T-helper 1 cell treated with Interleukin-12 subunit alpha and Interleukin-12 subunit beta and Interleukin-4 antibody, amounts not matched to agents 30 ng/mL and 1 ng/mL, for 36 hours (primary cell): ENCODE data around the gene SLC35C1. TPM values are rescaled to one million over a fixed set of nuclear protein-coding genes. Genes with fewer than 3 reads are reported as not detected.

Experiments
- intact Hi-C: fragments of 100-400 bp; cut with micrococcal nuclease; formaldehyde crosslinking; loops from one replicate; pipeline ENCODE4 v1.15.1; 2024
- total RNA-seq: library from RNA; stranded (reverse); gene quantifications from 2 replicates; pipeline ENCODE4 v1.2.3, GENCODE V29; 2022

SLC35C1 gene
- total RNA-seq, 1 donor from 2014 or later, result 24.4 TPM

DNA sequence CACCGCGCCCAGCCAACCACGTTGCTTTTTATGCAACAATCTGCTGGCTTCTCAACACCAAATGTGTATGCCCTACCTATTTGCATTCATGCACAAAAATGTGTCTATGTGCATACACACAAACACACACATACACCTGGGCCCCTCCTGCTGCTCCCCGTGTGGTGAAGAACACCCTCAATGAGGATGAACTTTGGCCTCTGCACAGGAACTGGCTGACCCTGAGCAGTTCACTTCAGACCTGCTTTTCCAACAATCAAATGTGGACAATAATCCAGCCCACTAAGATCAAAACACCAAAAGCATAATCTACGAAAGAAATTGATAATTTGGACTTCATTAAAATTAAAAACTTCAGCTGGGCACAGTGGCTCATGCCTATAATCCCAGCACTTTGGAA is 25.3 kb upstream of the SLC35C1 start:
- intact Hi-C loops, result loop anchor here (10.0 kb wide), 1 partner anchor 665 kb away; no protein-coding TSS in a partner anchor

DNA sequence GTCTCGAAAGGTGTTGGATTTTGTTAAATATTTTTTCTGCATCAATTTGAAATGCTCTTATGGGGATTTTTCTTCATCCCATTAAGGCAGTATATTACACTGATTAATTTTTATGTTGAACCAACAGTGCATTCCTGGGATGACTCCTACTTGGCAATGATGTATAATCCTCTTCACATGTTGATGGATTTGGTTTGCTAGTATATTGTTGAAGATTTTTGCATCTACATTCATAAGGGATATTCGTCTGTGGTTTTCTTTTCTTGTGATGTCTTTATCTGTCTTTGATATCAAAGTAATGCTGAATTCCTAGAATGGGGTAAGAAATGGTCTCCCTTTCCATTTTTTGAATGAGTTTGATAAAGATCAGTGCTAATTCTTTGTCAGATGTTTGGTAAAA is 18.7 kb upstream of the SLC35C1 start:
- intact Hi-C loops, result no loop called here

- intact Hi-C loops, result no loop called here
Observed at GRCh38 chr11:45788887-45789286, 16.1 kb upstream of the SLC35C1 start.

DNA sequence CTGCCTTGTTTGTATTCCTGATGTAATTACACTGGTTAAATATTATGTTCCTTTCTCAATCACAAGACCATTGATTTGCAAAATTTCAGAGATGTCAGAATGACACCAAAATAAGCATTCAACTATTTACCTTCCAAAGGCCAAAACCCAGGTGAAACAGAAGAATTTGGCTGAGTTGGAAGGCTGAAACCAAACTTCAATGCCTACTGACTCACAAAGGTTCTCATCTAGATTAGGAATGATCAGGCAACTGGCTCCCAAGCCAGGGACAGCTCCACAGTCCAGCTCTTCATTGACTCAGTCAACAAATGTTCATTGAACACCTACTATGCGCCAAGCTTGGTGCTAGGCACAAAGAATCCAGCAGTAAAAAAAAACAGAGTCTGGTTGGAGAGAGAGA is 13.4 kb upstream of the SLC35C1 start:
- intact Hi-C loops, result no loop called here

DNA sequence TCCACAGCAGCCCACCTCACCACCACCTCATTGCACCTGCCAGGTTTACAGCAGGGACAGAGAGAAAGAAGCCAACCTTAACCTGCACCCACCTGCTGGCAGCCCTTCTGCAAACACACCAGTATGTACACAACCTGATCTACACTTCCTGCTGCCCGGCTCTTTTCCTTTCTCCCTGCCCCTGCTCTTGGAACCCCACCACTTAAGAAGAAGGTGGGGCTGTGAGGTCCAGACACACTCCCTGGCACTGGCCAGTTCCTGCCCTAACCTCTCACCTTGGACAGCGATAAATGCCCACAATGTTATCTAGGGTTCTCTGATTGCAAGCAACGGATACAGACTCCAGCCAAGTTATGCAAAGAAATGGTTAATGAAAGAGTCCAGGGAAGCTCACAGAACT is 10.8 kb upstream of the SLC35C1 start:
- intact Hi-C loops, result no loop called here

GRCh38 chr11:45795379-45795778 is 9.6 kb upstream of the SLC35C1 start:
- intact Hi-C loops, result no loop called here

GRCh38 chr11:45796461-45796861 is 8.5 kb upstream of the SLC35C1 start:
- intact Hi-C loops, result no loop called here

- intact Hi-C loops, result no loop called here
Observed at GRCh38 chr11:45798793-45799441, 6.0 kb upstream of the SLC35C1 start.

- intact Hi-C loops, result no loop called here
Observed at GRCh38 chr11:45799562-45799961, 5.4 kb upstream of the SLC35C1 start.

GRCh38 chr11:45800261-45800660 is 4.7 kb upstream of the SLC35C1 start:
- intact Hi-C loops, result loop anchor here (5.0 to 10.0 kb wide), 4 partner anchors 317 to 1735 kb away; partner anchors contain the start of genes ACCS and EXT2

- intact Hi-C loops, result loop anchor here (5.0 to 10.0 kb wide), 4 partner anchors 315 to 1737 kb away; partner anchors contain the start of genes ACCS and EXT2
Observed at GRCh38 chr11:45801723-45802315, 3.1 kb upstream of the SLC35C1 start.

DNA sequence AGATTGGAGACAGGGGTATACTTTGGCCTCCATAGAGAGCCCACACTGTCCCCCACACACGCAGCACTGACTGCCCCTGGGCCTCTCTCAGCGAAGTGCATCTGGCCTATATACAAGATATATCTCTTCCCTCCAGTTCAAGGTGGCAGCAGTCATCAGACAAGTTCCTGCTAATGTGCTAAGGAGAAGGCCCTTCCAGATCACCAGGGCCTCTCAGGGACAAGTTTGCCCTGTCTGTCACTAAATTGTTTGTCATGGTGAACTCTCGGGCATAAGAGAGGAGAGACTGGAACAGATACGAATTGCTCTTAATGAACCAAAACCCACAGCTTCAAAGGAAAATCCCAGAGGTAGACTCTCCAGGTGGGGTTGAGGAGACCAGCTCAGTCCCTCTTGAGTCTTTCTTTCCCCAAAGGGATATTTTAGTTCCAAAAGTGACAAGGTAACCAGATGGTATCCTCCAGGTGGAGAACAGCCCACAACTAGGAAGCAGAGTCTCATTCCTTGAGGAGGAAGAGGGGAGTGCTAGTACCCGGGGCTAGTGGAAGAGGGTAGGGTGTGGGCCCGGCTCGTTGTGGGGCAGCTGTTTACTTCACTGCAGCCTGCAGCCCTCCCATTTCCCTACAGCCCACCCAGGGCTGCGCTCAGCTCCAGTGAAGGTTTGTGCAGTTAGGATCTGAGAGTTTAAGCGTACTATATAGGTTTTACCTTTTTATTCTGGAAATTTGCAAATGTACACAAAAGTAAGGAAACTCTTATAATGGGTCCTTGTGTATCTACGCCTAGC is 2.2 kb upstream of the SLC35C1 start:
- intact Hi-C loops, result loop anchor here (5.0 to 10.0 kb wide), 4 partner anchors 315 to 1738 kb away; partner anchors contain the start of genes ACCS and EXT2

GRCh38 chr11:45803971-45804760 is 783 bp upstream of the SLC35C1 start:
- intact Hi-C loops, result loop anchor here (1.0 to 10.0 kb wide), 6 partner anchors 313 to 1739 kb away; partner anchors contain the start of genes ACCS and EXT2

- intact Hi-C loops, result loop anchor here (1.0 to 10.0 kb wide), 12 partner anchors 29 to 1741 kb away; partner anchors contain the start of genes ACCS, ATG13, CD82 and CRY2
Observed at GRCh38 chr11:45805305-45806071, 539 bp downstream of the SLC35C1 start.

DNA sequence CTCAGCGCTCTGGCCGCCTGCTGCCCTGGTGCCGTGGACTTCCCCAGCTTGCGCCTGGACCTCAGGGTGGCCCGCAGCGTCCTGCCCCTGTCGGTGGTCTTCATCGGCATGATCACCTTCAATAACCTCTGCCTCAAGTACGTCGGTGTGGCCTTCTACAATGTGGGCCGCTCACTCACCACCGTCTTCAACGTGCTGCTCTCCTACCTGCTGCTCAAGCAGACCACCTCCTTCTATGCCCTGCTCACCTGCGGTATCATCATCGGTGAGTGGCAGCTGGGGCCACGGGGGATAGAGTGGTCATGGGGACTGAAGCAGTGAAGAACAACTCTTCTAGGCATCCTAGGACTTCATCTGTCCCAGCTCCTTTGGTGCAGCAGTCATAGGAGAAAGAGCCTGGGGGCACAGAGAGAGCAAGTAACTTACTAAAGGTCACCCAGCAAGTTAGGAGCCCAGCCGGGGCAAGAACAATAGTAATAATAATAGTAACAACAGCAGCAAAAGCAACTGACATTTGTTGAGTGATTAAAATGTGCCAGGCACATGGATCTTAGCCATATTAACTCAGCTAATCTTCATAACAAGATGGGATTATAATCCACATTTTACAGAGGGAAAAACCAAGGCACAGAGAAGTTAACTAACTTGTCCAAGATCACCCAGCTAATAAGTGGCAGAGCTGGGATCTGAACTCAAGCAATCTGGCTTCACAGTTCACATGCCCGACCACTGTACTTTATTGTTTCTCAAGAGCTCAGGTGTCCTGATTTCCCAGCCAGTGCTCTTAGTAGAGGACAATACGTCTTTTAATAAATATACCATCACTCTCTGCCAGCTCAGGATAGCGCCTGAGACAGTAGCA is 1.4 kb downstream of the SLC35C1 start:
- intact Hi-C loops, result loop anchor here (10.0 kb wide), 2 partner anchors 1712 to 1742 kb away; partner anchors contain the start of genes ACCS and EXT2

DNA sequence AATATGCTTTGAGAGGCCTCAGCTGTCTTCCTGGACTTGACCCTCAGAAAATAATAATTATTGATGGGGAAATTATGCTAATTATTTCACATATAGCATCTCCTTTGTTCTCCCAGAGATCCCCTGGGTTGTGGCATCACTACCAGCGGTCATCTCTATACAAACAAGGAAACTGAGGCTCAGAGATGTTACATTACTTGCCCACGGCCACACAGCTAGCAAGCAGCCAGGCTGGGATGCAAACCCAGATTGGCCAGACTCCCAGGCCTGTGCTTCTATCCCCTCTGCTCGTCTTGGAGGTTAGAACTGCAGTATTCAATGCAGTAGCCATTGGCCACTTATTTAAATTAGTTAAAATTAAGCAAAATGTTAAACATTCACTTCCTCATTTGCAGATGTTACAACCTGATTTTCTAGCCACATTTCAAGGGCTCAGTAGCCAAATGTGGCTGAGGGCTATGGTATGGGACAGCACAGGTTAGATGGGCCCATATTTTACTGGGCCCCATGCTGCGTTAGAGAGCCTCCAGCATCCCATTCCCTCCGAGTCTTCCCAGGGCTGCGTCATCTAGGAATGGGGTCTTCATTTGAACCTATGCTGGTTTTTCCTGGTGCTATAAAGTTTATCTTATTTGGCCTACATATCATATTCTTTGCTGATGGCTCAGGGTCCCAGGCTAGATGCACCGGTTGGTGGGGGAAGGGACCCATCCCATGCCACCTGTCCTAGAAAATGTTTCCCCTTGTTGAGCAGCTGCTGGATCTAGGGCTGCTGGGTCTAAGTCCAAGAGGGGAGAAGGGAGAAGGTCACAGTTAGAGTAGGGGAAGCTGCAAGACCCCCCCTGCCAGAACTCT is 2.2 kb downstream of the SLC35C1 start:
- intact Hi-C loops, result loop anchor here (10.0 kb wide), 2 partner anchors 1712 to 1742 kb away; partner anchors contain the start of genes ACCS and EXT2

DNA sequence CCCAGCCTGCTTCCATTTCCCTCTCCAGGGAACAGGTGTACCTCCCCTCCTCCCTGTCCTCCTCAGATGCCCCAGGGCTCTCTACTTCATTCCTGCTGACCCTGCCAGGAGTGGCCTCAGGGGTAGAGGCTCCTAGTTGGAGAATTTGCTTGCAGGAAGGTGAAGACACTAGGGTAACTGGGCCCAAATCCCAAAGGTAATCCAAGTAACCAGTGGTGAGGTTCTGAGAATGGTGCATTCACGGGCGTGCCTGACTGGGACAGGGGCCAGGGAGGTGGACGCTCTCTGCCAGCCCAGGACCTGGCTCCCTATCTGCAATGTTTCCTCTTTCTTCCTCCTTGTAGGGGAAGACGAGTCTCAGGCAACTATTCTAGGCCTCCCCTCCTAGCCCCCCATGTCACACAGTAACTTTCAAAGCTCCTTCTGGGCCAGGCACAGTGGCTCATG is 2.9 kb downstream of the SLC35C1 start:
- intact Hi-C loops, result loop anchor here (10.0 kb wide), 2 partner anchors 1713 to 1743 kb away; partner anchors contain the start of genes ACCS and EXT2

DNA sequence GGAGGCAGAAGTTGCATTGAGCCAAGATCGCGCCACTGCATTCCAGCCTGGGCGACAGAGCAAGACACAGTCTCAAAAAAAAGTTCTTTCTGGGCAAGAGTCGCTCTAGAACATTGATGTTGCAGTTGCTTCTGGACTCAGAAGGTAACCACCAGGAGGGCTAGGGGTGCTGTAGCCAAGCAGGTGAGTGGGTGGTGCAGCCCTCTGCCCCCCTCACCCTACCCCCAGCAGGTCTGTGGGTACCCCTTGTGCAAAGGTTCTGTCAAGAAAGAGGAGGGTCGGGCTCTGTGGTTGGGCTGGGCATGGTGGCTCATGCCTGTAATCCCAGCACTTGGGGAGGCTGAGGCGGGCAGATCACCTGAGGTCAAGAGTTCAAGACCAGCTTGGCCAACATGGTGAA is 3.5 kb downstream of the SLC35C1 start:
- intact Hi-C loops, result loop anchor here (10.0 kb wide), 2 partner anchors 1714 to 1744 kb away; partner anchors contain the start of genes ACCS and EXT2
